Measurements from ENCODE around the gene CALML6.

- TF ChIP-seq TBP (IDR thresholded peaks at IDR 0.05; ENCODE audit: low read depth, low read length) (no peak), SUZ12 (IDR thresholded peaks at IDR 0.05; ENCODE audit: low read length) (no peak), CEBPB (IDR thresholded peaks at IDR 0.05; ENCODE audit: low read depth, low read length) (no peak), TEAD4 (IDR thresholded peaks at IDR 0.05; ENCODE audit: low read depth, low read length) (no peak), EP300 (IDR thresholded peaks at IDR 0.05; ENCODE audit: borderline replicate concordance in 1 of 2, low read depth in 2 of 2, low read length in 2 of 2) (no peak), POLR2A (IDR thresholded peaks at IDR 0.05; ENCODE audit: control extremely low read depth in 1 of 2, low read depth in 2 of 2, low read length in 2 of 2) (no peak), YY1 (IDR thresholded peaks at IDR 0.05; ENCODE audit: low read depth, low read length) (no peak), CTCF (IDR thresholded peaks at IDR 0.05; ENCODE audit: control extremely low read depth in 1 of 3, insufficient read depth in 1 of 3, low read depth in 1 of 3, low read length in 3 of 3) (peak in 2 of 3 experiments; percentile 36 to 47; a peak in 2 of 4 replicates), CHD1 (IDR thresholded peaks at IDR 0.05; ENCODE audit: low read depth, low read length) (no peak), MAFK (IDR thresholded peaks at IDR 0.05; ENCODE audit: low read depth, low read length) (no peak)
Measured at GRCh38 chr1:1899266-1899966, 15.6 kb upstream of the CALML6 start.
